Astrocyte (in vitro differentiated cells and primary cell): ENCODE results near the gene WDR20.

ENCODE experiments used
- CTCF ChIP-seq: IDR thresholded peaks from 2 replicates; pipeline ENCODE4 v1.5.1; 2011; ENCODE audit warnings: low read depth, mild to moderate bottlenecking, inconsistent platforms, low read length, moderate library complexity; ENCODE audit not compliant: insufficient read depth
- EZH2 ChIP-seq: IDR thresholded peaks from 2 replicates; pipeline ENCODE4 v1.6.1; 2012; ENCODE audit warnings: mild to moderate bottlenecking, low read length, inconsistent platforms; ENCODE audit not compliant: insufficient read depth

GRCh38 chr14:102141797-102142196 lies 2.1 kb downstream of the WDR20 start:
- no peak for TF ChIP-seq CTCF
- TF ChIP-seq EZH2 = no peak
